CD14-positive monocyte (primary cell): ENCODE measurements around the gene RASGRP2. TPM values are rescaled to one million over a fixed set of nuclear protein-coding genes. Genes with fewer than 3 reads are reported as not detected.

Experiments
- DNase-seq, 3 donors: peaks; one replicate each; pipeline ENCODE4 v3.0.0-alpha.2; 2011 to 2022
- H2AFZ ChIP-seq: 2 replicates; pipeline ENCODE4 v1.6.0; 2012; ENCODE audit warnings: mild to moderate bottlenecking, low read depth, low read length, inconsistent platforms; ENCODE audit not compliant: insufficient read depth, poor library complexity, severe bottlenecking
- H3K27ac ChIP-seq, 2 donors: 1 replicate in 1 of 2; 2 replicates in 1 of 2; pipeline ENCODE4 v1.5.1; 2012 to 2013; ENCODE audit warnings: low read length in 2 of 2, control low read depth in 1 of 2, inconsistent platforms in 1 of 2, low read depth in 1 of 2, mild to moderate bottlenecking in 1 of 2
- H3K27me3 ChIP-seq, 2 donors: one replicate each; pipeline versions ENCODE4 v1.6.0 to v1.6.1; 2011 to 2013; ENCODE audit warnings: low read length in 2 of 2; ENCODE audit not compliant: control insufficient read depth in 2 of 2, insufficient read depth in 2 of 2
- H3K36me3 ChIP-seq, 2 donors: replicated peaks in 1 of 2; 1 replicate in 1 of 2; 2 replicates in 1 of 2; pipeline versions ENCODE4 v1.5.1 to v1.6.1; 2012 to 2013; ENCODE audit warnings: low read length in 2 of 2, control low read depth in 1 of 2, inconsistent platforms in 1 of 2, mild to moderate bottlenecking in 1 of 2; ENCODE audit not compliant: insufficient read depth in 2 of 2, control insufficient read depth in 1 of 2
- H3K4me1 ChIP-seq, 2 donors: 1 replicate in 1 of 2; 2 replicates in 1 of 2; pipeline versions ENCODE4 v1.5.1 to v1.6.1; 2012 to 2013; ENCODE audit warnings: low read length in 2 of 2, control low read depth in 1 of 2, inconsistent platforms in 1 of 2, mild to moderate bottlenecking in 1 of 2, moderate library complexity in 1 of 2; ENCODE audit not compliant: insufficient read depth in 2 of 2, control insufficient read depth in 1 of 2
- H3K4me2 ChIP-seq: replicated peaks from 2 replicates; pipeline ENCODE3; 2012; ENCODE audit warnings: low read length, moderate library complexity, mild to moderate bottlenecking; ENCODE audit not compliant: poor library complexity, severe bottlenecking; ENCODE audit errors: extremely low read depth
- H3K4me3 ChIP-seq, 3 experiments: fragments of 200-600 bp in 1 of 3; sonication (generic) in 1 of 3; replicated peaks in 1 of 3; 1 replicate in 2 of 3; 2 replicates in 1 of 3; pipeline ENCODE4 v1.5.1; 2011 to 2013; ENCODE audit warnings: low read length in 3 of 3, mild to moderate bottlenecking in 3 of 3, control low read depth in 2 of 3, low read depth in 2 of 3, inconsistent platforms in 1 of 3, moderate library complexity in 1 of 3
- H3K79me2 ChIP-seq: 2 replicates; pipeline ENCODE4 v1.6.0; 2012; ENCODE audit warnings: mild to moderate bottlenecking, control low read depth, inconsistent platforms, low read length, moderate library complexity; ENCODE audit not compliant: insufficient read depth
- H3K9ac ChIP-seq: 2 replicates; pipeline ENCODE4 v1.6.0; 2017; ENCODE audit warnings: low read length, mild to moderate bottlenecking; ENCODE audit not compliant: insufficient read depth, poor library complexity, severe bottlenecking
- H3K9me3 ChIP-seq, 2 donors: replicated peaks in 1 of 2; 1 replicate in 1 of 2; 2 replicates in 1 of 2; pipeline versions ENCODE4 v1.5.1 to v1.6.1; 2012 to 2013; ENCODE audit warnings: low read length in 2 of 2, control low read depth in 1 of 2; ENCODE audit not compliant: control insufficient read depth in 1 of 2, insufficient read depth in 1 of 2
- H4K20me1 ChIP-seq: 2 replicates; pipeline ENCODE4 v1.6.0; 2012; ENCODE audit warnings: mild to moderate bottlenecking, low read length, control low read depth, moderate library complexity; ENCODE audit not compliant: insufficient read depth
- H3K27ac Mint-ChIP-seq, 7 donors: one replicate each; pipeline ENCODE4 v1.8.0; 2020; ENCODE audit warnings: mild to moderate bottlenecking in 7 of 7, mixed read lengths in 7 of 7, moderate library complexity in 6 of 7, inconsistent platforms in 2 of 7
- H3K27me3 Mint-ChIP-seq, 3 donors: one replicate each; pipeline ENCODE4 v1.8.0; 2021 to 2022; ENCODE audit warnings: low read depth in 3 of 3, mild to moderate bottlenecking in 3 of 3, mixed read lengths in 3 of 3, moderate library complexity in 3 of 3, inconsistent platforms in 1 of 3
- H3K36me3 Mint-ChIP-seq, 2 donors: one replicate each; pipeline ENCODE4 v1.8.0; 2020; ENCODE audit warnings: mixed read lengths in 2 of 2, inconsistent platforms in 1 of 2, mild to moderate bottlenecking in 1 of 2
- H3K4me1 Mint-ChIP-seq: one replicate; pipeline ENCODE4 v1.8.0; 2020; ENCODE audit warnings: mild to moderate bottlenecking, mixed read lengths
- H3K4me3 Mint-ChIP-seq, 2 donors: one replicate each; pipeline ENCODE4 v1.8.0; 2020; ENCODE audit warnings: mild to moderate bottlenecking in 2 of 2, mixed read lengths in 2 of 2, moderate library complexity in 1 of 2
- H3K9me3 Mint-ChIP-seq, 7 donors: one replicate each; pipeline ENCODE4 v1.8.0; 2020 to 2022; ENCODE audit warnings: mixed read lengths in 7 of 7, mild to moderate bottlenecking in 6 of 7, moderate library complexity in 6 of 7, inconsistent platforms in 2 of 7
- WGBS: methylation state at CpG from one replicate; pipeline ENCODE4 v1.1.5; 2013; ENCODE audit warnings: missing lambda C conversion rate; ENCODE audit not compliant: insufficient coverage; 5-methylcytosine and 5-hydroxymethylcytosine counted together
- intact Hi-C, 2 donors: fragments of 100-400 bp; cut with micrococcal nuclease; formaldehyde crosslinking; loops; one replicate each; pipeline versions ENCODE4 v1.15.0 to v1.15.1; 2023
- polyA plus RNA-seq, 3 donors: library from polyadenylated mRNA; depleted of rRNA in 1 of 3; unstranded in 2 of 3; stranded (reverse) in 1 of 3; fragments of 300-500 nt in 2 of 3; fragments of >200 nt in 1 of 3; fragmentation: Illumina TruSeq in 2 of 3; gene quantifications; 1 replicate in 2 of 3; 2 replicates in 1 of 3; pipeline ENCODE4 v1.2.3, GENCODE V29; 2012 to 2021
- TF ChIP-seq, protein P1 (sequence below): fragments of 200-600 bp; IDR thresholded peaks from one replicate; pipeline ENCODE4 v1.8.0; 2022; ENCODE audit warnings: antibody characterized with exemption, mild to moderate bottlenecking

Gene RASGRP2
- polyA plus RNA-seq, 3 donors = 67.6 to 242 (median 68.8) TPM

DNA sequence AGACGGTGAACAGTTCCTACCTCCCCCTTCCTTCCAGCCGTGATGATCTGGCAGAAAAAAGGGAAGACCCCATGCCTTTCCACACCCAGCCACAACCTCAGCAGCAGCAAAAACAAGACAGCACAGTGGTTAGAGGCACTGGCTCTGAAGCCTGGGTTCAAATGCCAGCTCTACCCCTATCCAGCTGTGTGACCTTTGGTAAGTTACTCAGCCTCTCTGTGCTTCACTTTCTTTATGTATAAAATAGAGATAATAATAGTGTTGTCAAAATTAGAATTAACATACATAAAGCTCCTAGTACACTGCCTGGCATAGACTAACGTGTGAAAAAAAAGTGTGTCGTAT is 25.2 kb downstream of the RASGRP2 start:
- intact Hi-C loops = no loop called here
- Mint-ChIP-seq H3K27me3 (peaks cover 59 to 77% (median 61%) of the 10 kb centered on the region in 3 donors), H3K4me3 (no peak overlapping the region), H3K4me1 (peaks cover 2% of the 10 kb centered on the region), H3K36me3 (peaks cover 0 to 2% of the 10 kb centered on the region in 2 donors), H3K9me3 (peaks cover 0 to 8% (median 3%) of the 10 kb centered on the region in 7 donors), H3K27ac (no peak overlapping the region)
- Histone ChIP-seq H3K9ac (no peak overlapping the region), H2AFZ (no peak overlapping the region), H3K27me3 (peaks cover 21 to 64% of the 10 kb centered on the region in 2 donors), H3K9me3 (peaks cover 0 to 9% of the 10 kb centered on the region in 2 donors), H3K4me1 (peaks cover 6 to 7% of the 10 kb centered on the region in 2 donors), H3K36me3 (no peaks in the 10 kb centered on the region), H3K4me2 (no peak overlapping the region), H3K27ac (no peak overlapping the region), H3K4me3 (no peak overlapping the region), H3K79me2 (no peaks in the 10 kb centered on the region), H4K20me1 (peaks cover 2% of the 10 kb centered on the region)
- TF ChIP-seq, protein P1, sequence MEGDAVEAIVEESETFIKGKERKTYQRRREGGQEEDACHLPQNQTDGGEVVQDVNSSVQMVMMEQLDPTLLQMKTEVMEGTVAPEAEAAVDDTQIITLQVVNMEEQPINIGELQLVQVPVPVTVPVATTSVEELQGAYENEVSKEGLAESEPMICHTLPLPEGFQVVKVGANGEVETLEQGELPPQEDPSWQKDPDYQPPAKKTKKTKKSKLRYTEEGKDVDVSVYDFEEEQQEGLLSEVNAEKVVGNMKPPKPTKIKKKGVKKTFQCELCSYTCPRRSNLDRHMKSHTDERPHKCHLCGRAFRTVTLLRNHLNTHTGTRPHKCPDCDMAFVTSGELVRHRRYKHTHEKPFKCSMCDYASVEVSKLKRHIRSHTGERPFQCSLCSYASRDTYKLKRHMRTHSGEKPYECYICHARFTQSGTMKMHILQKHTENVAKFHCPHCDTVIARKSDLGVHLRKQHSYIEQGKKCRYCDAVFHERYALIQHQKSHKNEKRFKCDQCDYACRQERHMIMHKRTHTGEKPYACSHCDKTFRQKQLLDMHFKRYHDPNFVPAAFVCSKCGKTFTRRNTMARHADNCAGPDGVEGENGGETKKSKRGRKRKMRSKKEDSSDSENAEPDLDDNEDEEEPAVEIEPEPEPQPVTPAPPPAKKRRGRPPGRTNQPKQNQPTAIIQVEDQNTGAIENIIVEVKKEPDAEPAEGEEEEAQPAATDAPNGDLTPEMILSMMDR = no peak
- WGBS = 15% methylated on average over 2 of the region's 4 CpGs
- DNase-seq = no peak

- Mint-ChIP-seq H3K36me3 (peaks cover 0 to 2% of the 10 kb centered on the region in 2 donors), H3K9me3 (peaks cover 0 to 9% (median 3%) of the 10 kb centered on the region in 7 donors), H3K4me3 (no peak overlapping the region), H3K27me3 (peaks cover 59 to 79% (median 61%) of the 10 kb centered on the region in 3 donors), H3K27ac (peak overlapping the region in 1 of 7 donors; percentile 3), H3K4me1 (no peaks in the 10 kb centered on the region)
- DNase-seq = no peak
- peaks cover 0 to 9% of the 10 kb centered on the region in 2 donors for H3K9me3 ChIP-seq
- no peak overlapping the region for H3K27ac ChIP-seq
- H2AFZ ChIP-seq = no peak overlapping the region
- H3K79me2 ChIP-seq = no peaks in the 10 kb centered on the region
- WGBS = 80% methylated on average over 11 of the region's 15 CpGs
- TF ChIP-seq, protein P1 = no peak
- no peak overlapping the region for H3K4me2 ChIP-seq
- no peak overlapping the region for H3K4me3 ChIP-seq
- no peaks in the 10 kb centered on the region for H4K20me1 ChIP-seq
- H3K9ac ChIP-seq = no peak overlapping the region
- no peaks in the 10 kb centered on the region for H3K36me3 ChIP-seq
- peaks cover under 1 to 3% of the 10 kb centered on the region in 2 donors for H3K4me1 ChIP-seq
- H3K27me3 ChIP-seq = peaks cover 21 to 65% of the 10 kb centered on the region in 2 donors
- intact Hi-C loops = no loop called here
Observed at GRCh38 chr11:64718084-64718779, 25.7 kb downstream of the RASGRP2 start.
